22Rv1 (cell line): ENCODE measurements around the gene PLXNA4.

Source experiments
- H3K27ac ChIP-seq: fragments of 450-650 bp; 2 replicates; pipeline ENCODE4 v1.5.1; 2017
- CTCF ChIP-seq: fragments of 450-650 bp; IDR thresholded peaks from 2 replicates; pipeline ENCODE4 v1.5.1; 2017; ENCODE audit warnings: mild to moderate bottlenecking
- ZFX ChIP-seq: fragments of 450-650 bp; IDR thresholded peaks from 2 replicates; pipeline ENCODE4 v1.6.1; 2017; ENCODE audit warnings: antibody characterized with exemption, borderline replicate concordance

Gene PLXNA4

GRCh38 chr7:132336797-132337196 is 239.5 kb downstream of the PLXNA4 start:
- no peak overlapping the region for H3K27ac ChIP-seq
- TF ChIP-seq ZFX (no peak), CTCF (no peak)

- H3K27ac ChIP-seq = no peak overlapping the region
- TF ChIP-seq ZFX = no peak
- TF ChIP-seq CTCF = no peak
Measured at GRCh38 chr7:132333301-132333700, 243.0 kb downstream of the PLXNA4 start.

- H3K27ac ChIP-seq = no peak overlapping the region
- no peak for TF ChIP-seq ZFX
- no peak for TF ChIP-seq CTCF
Measured at GRCh38 chr7:132328760-132329159, 247.5 kb downstream of the PLXNA4 start.

- no peak for TF ChIP-seq CTCF
- TF ChIP-seq ZFX = no peak
- H3K27ac ChIP-seq = no peak overlapping the region
Measured at GRCh38 chr7:132328047-132328620, 248.1 kb downstream of the PLXNA4 start.

- TF ChIP-seq ZFX (no peak), CTCF (no peak)
Measured at GRCh38 chr7:132326878-132327589, 249.2 kb downstream of the PLXNA4 start.

GRCh38 chr7:132322970-132323369 is 253.3 kb downstream of the PLXNA4 start:
- TF ChIP-seq CTCF (no peak), ZFX (no peak)
- no peak overlapping the region for H3K27ac ChIP-seq

More at GRCh38 chr7:132326878-132327589, 249.2 kb downstream of the PLXNA4 start:
- no peak overlapping the region for H3K27ac ChIP-seq

GRCh38 chr7:132321387-132321786 is 254.9 kb downstream of the PLXNA4 start:
- TF ChIP-seq ZFX (no peak), CTCF (no peak)

More at GRCh38 chr7:132321387-132321786, 254.9 kb downstream of the PLXNA4 start:
- no peak overlapping the region for H3K27ac ChIP-seq
